Measurements from ENCODE around the gene EDC3. TPM values are rescaled to one million over a fixed set of nuclear protein-coding genes. Genes with fewer than 3 reads are reported as not detected.
"Not testable (repeated sequence)": the region's sequence is repeated elsewhere in the genome, so short reads cannot be mapped to it uniquely, and the experiment has no call there.

EDC3 gene
- total RNA-seq, 1 experiment from 2014 or later: 62.0 TPM

DNA sequence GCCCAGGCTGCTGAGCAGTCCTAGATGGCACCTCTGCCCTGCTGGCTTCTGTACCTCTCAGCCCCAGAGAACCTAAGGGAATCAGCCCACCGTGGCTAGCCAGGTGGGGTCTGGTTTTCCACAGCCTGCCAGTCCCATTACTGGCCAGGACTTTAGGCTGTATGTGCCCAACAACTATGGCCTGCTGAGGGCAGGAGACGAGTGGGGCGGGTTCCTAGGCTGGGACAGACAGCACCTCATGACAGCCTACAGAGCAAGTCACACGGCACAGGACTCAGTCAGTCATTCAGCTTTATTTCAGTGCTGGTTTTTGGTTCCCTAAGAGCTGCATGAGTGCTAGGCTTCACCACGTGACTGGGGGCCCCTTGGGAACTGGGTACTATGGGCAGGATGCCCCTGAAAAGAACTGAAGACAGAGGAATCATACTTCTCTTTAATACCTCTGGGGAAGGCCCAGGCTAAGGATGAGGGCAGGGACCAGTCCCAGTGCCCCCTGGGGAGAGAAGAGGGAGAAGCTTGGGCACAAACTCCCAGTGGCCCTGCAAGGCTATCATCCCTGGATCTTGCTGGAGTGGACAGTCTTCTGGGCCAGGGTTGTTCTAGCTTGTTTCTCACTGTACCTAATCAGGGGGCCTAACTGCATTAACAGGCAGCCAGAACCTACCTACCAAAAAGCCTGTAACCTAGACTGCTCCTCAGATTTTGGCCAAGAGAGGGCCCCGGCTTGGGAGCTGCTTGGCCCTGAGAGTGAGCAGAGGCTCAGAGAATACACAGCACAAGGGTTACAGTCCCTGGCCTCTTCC lies 65.3 kb downstream of the EDC3 start:
- H3K27me3 ChIP-seq (replicated peaks; ENCODE audit: control insufficient read depth, insufficient read depth, low read length): no peaks in the 10 kb centered on the region
- CTCF ChIA-PET: interaction anchor here (0.5 to 8.2 kb wide), 7 partner anchors 15 to 620 kb away, joined by 3 to 211 read pairs (median 3); partner anchors contain the start of gene CLK3
- Mint-ChIP-seq H3K27ac (ENCODE audit: unreplicated experiment) (no peak overlapping the region), H3K36me3 (ENCODE audit: insufficient read depth, unreplicated experiment) (peaks cover 83% of the 10 kb centered on the region), H3K9me3 (ENCODE audit: unreplicated experiment) (no peaks in the 10 kb centered on the region), H3K4me1 (ENCODE audit: low read depth, unreplicated experiment) (peaks cover 11% of the 10 kb centered on the region), H3K4me3 (ENCODE audit: unreplicated experiment) (no peak overlapping the region), H3K27me3 (ENCODE audit: insufficient read depth, unreplicated experiment) (no peaks in the 10 kb centered on the region)
- DNase-seq: peak in 1 of 2 experiments; percentile 56
- peaks cover 12% of the 10 kb centered on the region for H3K36me3 ChIP-seq (ENCODE audit: control insufficient read depth, insufficient read depth, low read length)
- peak; percentile 29 to 35 for TF ChIP-seq CTCF (IDR thresholded peaks at IDR 0.05; ENCODE audit: insufficient read depth in 1 of 2, low read depth in 1 of 2, low read length in 1 of 2, severe bottlenecking in 1 of 2, unreplicated experiment in 1 of 2)
- no peaks in the 10 kb centered on the region for H3K4me1 ChIP-seq
- POLR2A ChIA-PET: interaction anchor here (0.7 kb wide), 1 partner anchor 169 kb away, joined by 5 read pairs; the partner anchor contains the start of gene UBL7
- BruUV-seq (replicated peaks): no TSS peak
- no peaks in the 10 kb centered on the region for H3K9me3 ChIP-seq
- H3K4me3 ChIP-seq (ENCODE audit: low read depth, low read length): no peak overlapping the region
- intact Hi-C loops (cut with micrococcal nuclease; ENCODE audit: unreplicated experiment): no loop called here

DNA sequence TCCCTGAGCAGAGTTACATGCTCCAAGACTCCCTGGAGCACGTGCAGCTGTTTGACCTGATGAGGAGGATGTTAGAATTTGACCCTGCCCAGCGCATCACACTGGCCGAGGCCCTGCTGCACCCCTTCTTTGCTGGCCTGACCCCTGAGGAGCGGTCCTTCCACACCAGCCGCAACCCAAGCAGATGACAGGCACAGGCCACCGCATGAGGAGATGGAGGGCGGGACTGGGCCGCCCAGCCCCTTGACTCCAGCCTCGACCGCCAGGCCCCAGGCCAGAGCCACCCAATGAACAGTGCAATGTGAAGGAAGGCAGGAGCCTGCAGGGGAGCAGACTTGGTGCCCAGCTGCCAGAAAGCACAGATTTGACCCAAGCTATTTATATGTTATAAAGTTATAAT lies 66.1 kb downstream of the EDC3 start:
- intact Hi-C loops (cut with micrococcal nuclease; ENCODE audit: unreplicated experiment); H3K4me3 ChIP-seq (ENCODE audit: low read depth, low read length); BruUV-seq (replicated peaks); H3K4me1 ChIP-seq; H3K4me3 Mint-ChIP-seq (ENCODE audit: unreplicated experiment); POLR2A ChIA-PET; H3K9me3 ChIP-seq; H3K27me3 ChIP-seq (replicated peaks; ENCODE audit: control insufficient read depth, insufficient read depth, low read length); H3K9me3 Mint-ChIP-seq (ENCODE audit: unreplicated experiment); H3K27me3 Mint-ChIP-seq (ENCODE audit: insufficient read depth, unreplicated experiment); DNase-seq; H3K27ac Mint-ChIP-seq (ENCODE audit: unreplicated experiment): not testable (repeated sequence)
- H3K36me3 ChIP-seq (ENCODE audit: control insufficient read depth, insufficient read depth, low read length): peaks cover 12% of the 10 kb centered on the region
- CTCF ChIA-PET: interaction anchor here (0.6 to 8.2 kb wide), 3 partner anchors 14 to 338 kb away, joined by 3 to 211 read pairs (median 5); partner anchors contain the start of gene CLK3
- Mint-ChIP-seq H3K4me1 (ENCODE audit: low read depth, unreplicated experiment) (peaks cover 11% of the 10 kb centered on the region), H3K36me3 (ENCODE audit: insufficient read depth, unreplicated experiment) (peaks cover 83% of the 10 kb centered on the region)

DNA sequence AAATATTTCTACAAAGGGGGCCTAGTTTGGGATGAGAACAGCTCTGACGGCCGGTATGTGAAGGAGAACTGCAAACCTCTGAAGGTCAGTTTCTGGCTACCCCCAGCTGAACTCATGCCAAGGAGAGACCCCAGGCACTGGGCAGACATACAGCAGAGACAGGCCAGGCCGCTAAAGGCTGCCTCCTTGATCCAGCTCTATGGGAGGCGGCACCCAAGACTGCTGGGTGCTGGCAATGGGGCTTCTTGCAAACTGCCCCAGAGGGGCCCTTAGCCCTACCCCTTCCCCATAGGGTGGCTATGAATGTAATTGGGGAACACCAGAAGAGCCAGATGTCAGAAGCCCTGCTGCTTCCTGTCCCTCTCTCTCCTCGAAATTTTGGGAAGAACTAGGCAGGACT lies 66.9 kb downstream of the EDC3 start:
- H3K27me3 ChIP-seq (replicated peaks; ENCODE audit: control insufficient read depth, insufficient read depth, low read length): no peaks in the 10 kb centered on the region
- BruUV-seq (replicated peaks): no TSS peak
- peaks cover 11% of the 10 kb centered on the region for H3K4me1 Mint-ChIP-seq (ENCODE audit: low read depth, unreplicated experiment)
- no peaks in the 10 kb centered on the region for H3K9me3 Mint-ChIP-seq (ENCODE audit: unreplicated experiment)
- no peak for TF ChIP-seq CTCF (IDR thresholded peaks at IDR 0.05; ENCODE audit: insufficient read depth in 1 of 2, low read depth in 1 of 2, low read length in 1 of 2, severe bottlenecking in 1 of 2, unreplicated experiment in 1 of 2)
- intact Hi-C loops (cut with micrococcal nuclease; ENCODE audit: unreplicated experiment): no loop called here
- CTCF ChIA-PET: interaction anchor here (0.6 to 1.5 kb wide), 2 partner anchors 13 to 321 kb away, joined by 3 to 4 read pairs; partner anchors contain the start of gene CLK3
- H3K36me3 ChIP-seq (ENCODE audit: control insufficient read depth, insufficient read depth, low read length): peaks cover 12% of the 10 kb centered on the region
- no peak for DNase-seq
- H3K4me1 ChIP-seq: no peaks in the 10 kb centered on the region
- no peaks in the 10 kb centered on the region for H3K27me3 Mint-ChIP-seq (ENCODE audit: insufficient read depth, unreplicated experiment)
- no peak overlapping the region for H3K4me3 ChIP-seq (ENCODE audit: low read depth, low read length)
- H3K9me3 ChIP-seq: no peaks in the 10 kb centered on the region
- peaks cover 89% of the 10 kb centered on the region for H3K36me3 Mint-ChIP-seq (ENCODE audit: insufficient read depth, unreplicated experiment)
- H3K27ac Mint-ChIP-seq (ENCODE audit: unreplicated experiment): peak overlapping the region; percentile 72
- no peak overlapping the region for H3K4me3 Mint-ChIP-seq (ENCODE audit: unreplicated experiment)
- POLR2A ChIA-PET: no interaction called here

Measured in Caco-2 (cell line).